ENCODE data around the gene TM2D1.

- TF ChIP-seq POLR2A (IDR thresholded peaks at IDR 0.05) = no peak
- TF ChIP-seq, protein P1, sequence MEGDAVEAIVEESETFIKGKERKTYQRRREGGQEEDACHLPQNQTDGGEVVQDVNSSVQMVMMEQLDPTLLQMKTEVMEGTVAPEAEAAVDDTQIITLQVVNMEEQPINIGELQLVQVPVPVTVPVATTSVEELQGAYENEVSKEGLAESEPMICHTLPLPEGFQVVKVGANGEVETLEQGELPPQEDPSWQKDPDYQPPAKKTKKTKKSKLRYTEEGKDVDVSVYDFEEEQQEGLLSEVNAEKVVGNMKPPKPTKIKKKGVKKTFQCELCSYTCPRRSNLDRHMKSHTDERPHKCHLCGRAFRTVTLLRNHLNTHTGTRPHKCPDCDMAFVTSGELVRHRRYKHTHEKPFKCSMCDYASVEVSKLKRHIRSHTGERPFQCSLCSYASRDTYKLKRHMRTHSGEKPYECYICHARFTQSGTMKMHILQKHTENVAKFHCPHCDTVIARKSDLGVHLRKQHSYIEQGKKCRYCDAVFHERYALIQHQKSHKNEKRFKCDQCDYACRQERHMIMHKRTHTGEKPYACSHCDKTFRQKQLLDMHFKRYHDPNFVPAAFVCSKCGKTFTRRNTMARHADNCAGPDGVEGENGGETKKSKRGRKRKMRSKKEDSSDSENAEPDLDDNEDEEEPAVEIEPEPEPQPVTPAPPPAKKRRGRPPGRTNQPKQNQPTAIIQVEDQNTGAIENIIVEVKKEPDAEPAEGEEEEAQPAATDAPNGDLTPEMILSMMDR (IDR thresholded peaks at IDR 0.05 in 8 of 11, conservative IDR thresholded peaks at IDR 0.05 in 3 of 11) = no peak
Observed at GRCh38 chr1:61749574-61749973, 24.6 kb upstream of the TM2D1 start.
